ENCODE measurements around the gene GUSB. TPM values are rescaled to one million over a fixed set of nuclear protein-coding genes. Genes with fewer than 3 reads are reported as not detected.

The GUSB gene
- polyA plus RNA-seq, 1 of the 3 experiments (the other 2 are of a cell fraction): 96.9 TPM

- no peak overlapping the region for H3K4me2 ChIP-seq
- no peak for DNase-seq
- no peak overlapping the region for H3K4me3 ChIP-seq (ENCODE audit: low read depth in 2 of 2, low read length in 1 of 2)
- H3K27me3 ChIP-seq (ENCODE audit: insufficient read depth): no peaks in the 10 kb centered on the region
- WGBS (ENCODE audit: low lambda C conversion rate): 95% methylated on average over 2 of the region's 2 CpGs
- peaks cover 83% of the 10 kb centered on the region for H3K79me2 ChIP-seq (ENCODE audit: insufficient read depth)
- no peaks in the 10 kb centered on the region for H3F3A ChIP-seq (replicated peaks; ENCODE audit: insufficient read depth)
- peaks cover 0 to 3% of the 10 kb centered on the region in 2 experiments for H3K36me3 ChIP-seq (replicated peaks in 1 of 2; ENCODE audit: control insufficient read depth in 1 of 2, insufficient read depth in 2 of 2, low read length in 1 of 2)
- ChIA-PET CTCF (no interaction called here), POLR2A (no interaction called here)
- TF ChIP-seq RAD21 (IDR thresholded peaks at IDR 0.05; ENCODE audit: low read length): no peak
- TF ChIP-seq TEAD4 (IDR thresholded peaks at IDR 0.05; ENCODE audit: borderline replicate concordance, insufficient read depth): no peak
- TF ChIP-seq YY1 (IDR thresholded peaks at IDR 0.05; ENCODE audit: low read depth): no peak
- TF ChIP-seq CTCF (IDR thresholded peaks at IDR 0.05): no peak
- TF ChIP-seq FOXJ3 (CRISPR knock-in tag; IDR thresholded peaks at IDR 0.05): no peak
- TF ChIP-seq SIN3A (IDR thresholded peaks at IDR 0.05; ENCODE audit: borderline replicate concordance, low read depth, low read length): no peak
- no peak for TF ChIP-seq RCOR1 (IDR thresholded peaks at IDR 0.05; ENCODE audit: low read length)
- TF ChIP-seq MEF2A (IDR thresholded peaks at IDR 0.05; ENCODE audit: borderline replicate concordance, low read depth): no peak
- TF ChIP-seq TCF12 (IDR thresholded peaks at IDR 0.05): no peak
- no peak for TF ChIP-seq PBX3 (IDR thresholded peaks at IDR 0.05)
- TF ChIP-seq GABPA (IDR thresholded peaks at IDR 0.05; ENCODE audit: low read depth): no peak
- no peak for TF ChIP-seq RXRA (IDR thresholded peaks at IDR 0.05; ENCODE audit: borderline replicate concordance, low read depth)
- no peak for TF ChIP-seq ELF1 (IDR thresholded peaks at IDR 0.05)
- no peak for TF ChIP-seq GATA2 (CRISPR knock-in tag; IDR thresholded peaks at IDR 0.05)
- TF ChIP-seq CHD2 (IDR thresholded peaks at IDR 0.05; ENCODE audit: low read length, partially characterized antibody): no peak
- no peak for TF ChIP-seq IRF3 (IDR thresholded peaks at IDR 0.05; ENCODE audit: low read depth, low read length)
- no peak for TF ChIP-seq TAF1 (IDR thresholded peaks at IDR 0.05; ENCODE audit: borderline replicate concordance, low read depth, low read length)
- TF ChIP-seq USF1 (IDR thresholded peaks at IDR 0.05; ENCODE audit: borderline replicate concordance, low read depth): no peak
- peaks cover 0 to 10% of the 10 kb centered on the region in 2 experiments; a peak in 1 of 4 replicates for H3K4me1 ChIP-seq (ENCODE audit: control insufficient read depth in 1 of 2, insufficient read depth in 2 of 2, low read depth in 1 of 2, low read length in 1 of 2)
- H3K9ac ChIP-seq: no peak overlapping the region
- no peak overlapping the region for H2AFZ ChIP-seq (ENCODE audit: low read depth)
- no peak overlapping the region for H3K27ac ChIP-seq (ENCODE audit: low read depth in 2 of 2, low read length in 1 of 2)
- H3K9me3 ChIP-seq: no peaks in the 10 kb centered on the region
- H4K20me1 ChIP-seq (ENCODE audit: insufficient read depth): no peaks in the 10 kb centered on the region
- H3K9me2 ChIP-seq: no peaks in the 10 kb centered on the region
Measured at GRCh38 chr7:65937296-65937695, 44.7 kb downstream of the GUSB start.
